Measurements from ENCODE around the gene STAT5A.
"Not testable (repeated sequence)": the region's sequence is repeated elsewhere in the genome, so short reads cannot be mapped to it uniquely, and the experiment has no call there.

STAT5A gene

DNA sequence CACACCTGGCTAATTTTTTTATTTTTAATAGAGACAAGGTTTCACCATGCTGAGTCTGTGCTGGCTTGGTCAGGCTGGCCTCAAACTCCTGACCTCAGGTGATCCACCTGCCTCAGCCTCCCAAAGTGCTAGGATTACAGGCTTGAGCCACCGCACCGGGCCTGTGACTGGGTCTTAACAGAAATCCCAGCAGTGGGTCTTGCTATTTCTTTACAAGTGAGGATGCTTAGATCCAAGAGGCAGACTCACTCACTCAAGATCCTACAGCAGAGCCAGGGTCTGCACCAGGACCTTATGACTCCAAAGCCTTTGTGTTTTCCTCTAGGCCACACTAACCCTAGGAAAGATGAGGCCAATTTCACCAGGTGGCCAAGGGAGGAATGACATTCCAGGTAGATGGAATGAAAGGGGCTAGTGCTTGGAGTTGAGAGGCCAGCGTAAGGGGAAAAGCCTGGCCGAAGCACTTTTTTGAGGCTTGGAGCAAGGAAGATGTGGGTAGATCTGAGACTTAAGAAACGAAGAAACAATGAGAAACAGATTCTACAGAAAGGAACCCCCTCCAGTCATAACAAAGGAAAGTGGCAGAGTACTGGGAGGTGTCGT, 5.7 kb upstream of the STAT5A start:
- no peak overlapping the region for H3K4me3 ChIP-seq (ENCODE audit: low read depth, low read length)
- DNase-seq (ENCODE audit: low read depth): no peak

DNA sequence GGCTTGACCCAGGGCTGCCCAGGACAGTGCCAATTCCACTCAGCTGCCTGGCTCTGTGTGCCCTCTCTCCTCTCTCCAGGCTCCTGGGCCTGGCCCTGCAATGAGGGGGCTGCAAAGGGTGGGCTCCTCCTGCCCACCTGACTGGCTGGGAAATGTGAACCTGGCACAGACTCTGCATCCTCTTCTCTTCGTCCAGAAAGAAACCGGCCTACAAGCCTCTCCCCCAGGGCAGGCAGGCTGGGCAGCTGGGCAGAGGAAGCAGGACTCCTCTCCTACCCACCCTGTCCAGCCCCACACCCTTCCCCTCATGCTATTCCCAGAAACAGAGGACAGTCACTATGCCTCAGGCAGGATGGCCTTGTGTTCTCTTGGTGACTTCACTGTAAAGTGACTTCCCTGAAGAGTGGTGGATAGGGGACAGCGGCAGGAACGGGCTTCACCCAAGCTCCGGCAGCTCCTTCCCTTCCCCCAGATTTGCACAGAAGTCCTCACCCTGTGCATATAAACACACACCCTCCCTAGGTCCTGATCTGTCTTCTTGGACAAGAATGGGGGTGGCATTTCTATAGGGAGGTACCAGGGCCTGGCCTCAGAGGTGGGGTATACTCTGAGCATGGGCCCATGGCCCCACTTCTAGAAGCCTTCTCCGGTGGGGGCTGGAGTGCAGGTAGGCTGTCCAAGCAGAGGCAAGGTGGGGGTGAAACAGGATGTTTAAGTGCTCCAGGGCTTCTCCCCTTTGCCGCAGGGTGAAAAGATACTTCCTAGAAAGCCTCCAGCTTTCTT, 4.9 kb upstream of the STAT5A start:
- no peak overlapping the region for H3K4me3 ChIP-seq (ENCODE audit: low read depth, low read length)
- DNase-seq (ENCODE audit: low read depth): no peak

DNA sequence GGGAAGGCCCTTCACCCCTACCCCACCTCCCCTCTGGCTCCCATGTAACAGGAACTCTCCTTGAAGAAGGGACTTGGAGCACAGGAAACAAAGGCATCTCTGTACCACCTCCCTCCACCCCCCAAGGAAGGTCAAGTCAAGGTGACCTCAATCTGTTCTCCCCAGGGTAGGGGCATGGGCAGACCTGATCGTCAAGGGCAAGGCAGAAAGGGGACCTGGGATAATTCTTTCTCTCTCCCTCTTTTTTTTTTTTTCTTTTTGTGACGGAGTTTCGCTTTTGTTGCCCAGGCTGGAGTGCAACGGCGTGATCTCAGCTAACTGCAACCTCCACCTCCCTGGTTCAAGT, 4.3 kb upstream of the STAT5A start:
- H3K4me3 ChIP-seq (ENCODE audit: low read depth, low read length): no peak overlapping the region
- no peak for DNase-seq (ENCODE audit: low read depth)

DNA sequence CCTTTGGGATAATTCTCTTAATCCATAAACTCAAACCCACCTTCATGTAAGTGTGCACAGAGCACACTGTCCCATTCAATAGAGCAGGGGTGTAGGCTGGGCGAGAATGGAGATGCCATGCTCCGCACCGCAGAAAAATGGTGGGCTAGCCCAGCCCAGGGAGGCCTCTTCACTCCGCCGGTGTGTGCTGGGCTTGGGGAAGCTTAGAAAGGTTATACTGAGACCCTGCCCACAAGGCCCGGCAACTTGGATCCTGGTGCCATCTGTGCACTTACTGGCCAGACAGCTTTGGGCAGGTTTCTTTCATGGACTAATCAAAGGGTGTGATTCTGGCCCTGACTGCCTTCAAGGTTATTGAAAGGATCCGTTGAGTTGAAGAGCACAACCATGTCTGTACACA, 3.7 kb upstream of the STAT5A start:
- no peak for DNase-seq (ENCODE audit: low read depth)

DNA sequence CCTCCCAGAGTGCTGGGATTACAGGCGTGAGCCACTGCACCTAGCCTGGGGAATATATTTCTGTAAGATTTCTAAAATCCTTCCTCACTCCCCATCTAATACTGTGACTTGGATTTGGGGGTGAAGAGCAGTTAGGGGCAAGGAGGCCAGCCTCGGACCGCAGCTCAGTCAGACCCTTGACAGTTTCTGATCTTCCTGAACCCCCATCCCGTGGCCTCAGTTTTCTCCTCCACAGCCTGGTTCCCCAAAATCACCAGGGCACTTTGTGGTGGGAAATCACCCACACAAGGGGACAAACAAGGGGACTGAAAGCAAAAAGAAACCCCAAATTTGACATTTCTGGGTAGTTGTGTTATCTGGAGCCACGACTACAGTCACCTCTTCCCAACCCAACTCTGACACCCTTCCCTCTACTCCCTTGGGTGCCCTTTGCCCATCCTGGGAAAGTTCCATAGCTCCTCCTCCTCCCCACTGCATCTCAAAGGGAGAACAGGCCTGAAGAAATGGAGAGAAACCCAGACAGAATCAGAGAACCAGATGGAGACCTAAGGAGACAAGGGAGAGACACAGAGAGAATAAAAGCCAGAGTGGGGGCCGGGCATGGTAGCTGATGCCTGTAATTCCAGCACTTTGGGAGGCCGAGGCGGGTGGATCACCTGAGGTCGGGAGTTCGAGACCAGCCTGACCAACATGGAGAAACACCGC, 2.8 kb upstream of the STAT5A start:
- H3K4me3 ChIP-seq (ENCODE audit: low read depth, low read length): no peak overlapping the region
- no peak for DNase-seq (ENCODE audit: low read depth)

More for the DNA sequence above, 3.7 kb upstream of the STAT5A start:
- H3K4me3 ChIP-seq (ENCODE audit: low read depth, low read length): no peak overlapping the region

DNA sequence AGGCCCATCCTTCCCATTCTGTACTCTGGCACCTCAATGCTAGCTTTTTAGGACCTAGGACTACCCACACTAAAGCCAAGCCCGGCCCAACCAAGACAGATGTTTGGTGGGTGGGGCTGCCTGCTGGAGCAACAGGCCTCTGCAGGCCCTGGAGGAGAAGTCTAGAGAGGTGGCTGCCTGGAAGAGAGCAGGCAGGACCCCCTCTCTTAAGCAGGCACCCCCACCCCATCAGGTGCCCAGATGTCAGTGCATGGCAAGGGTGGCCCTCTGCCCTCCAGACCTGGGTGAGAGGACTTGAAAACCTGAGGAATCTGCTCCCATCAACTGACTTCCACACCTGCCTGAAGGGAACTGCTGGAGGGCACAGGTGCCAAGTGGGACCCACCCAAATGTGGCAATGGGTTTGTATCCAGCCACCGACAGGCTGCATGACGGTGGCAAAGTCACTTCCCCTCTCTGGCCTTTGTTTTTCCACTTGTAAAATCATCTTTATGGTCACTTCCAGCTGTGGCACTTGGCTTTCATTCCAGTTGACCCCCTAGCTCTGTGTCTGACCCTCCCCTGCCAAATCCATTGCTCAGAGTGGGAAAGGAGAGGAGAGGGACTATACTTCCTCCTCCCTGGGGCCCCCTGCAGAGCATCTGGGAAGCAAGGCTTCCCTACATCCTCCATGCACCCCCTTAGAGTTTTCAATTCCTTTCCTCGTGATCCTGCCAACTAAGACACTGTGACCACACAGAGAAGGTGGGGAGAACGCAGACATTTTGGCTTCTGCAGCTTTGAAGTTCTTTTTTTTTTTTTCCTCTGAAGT, 1.7 kb upstream of the STAT5A start:
- H3K4me3 ChIP-seq (ENCODE audit: low read depth, low read length): no peak overlapping the region
- DNase-seq (ENCODE audit: low read depth): no peak

DNA sequence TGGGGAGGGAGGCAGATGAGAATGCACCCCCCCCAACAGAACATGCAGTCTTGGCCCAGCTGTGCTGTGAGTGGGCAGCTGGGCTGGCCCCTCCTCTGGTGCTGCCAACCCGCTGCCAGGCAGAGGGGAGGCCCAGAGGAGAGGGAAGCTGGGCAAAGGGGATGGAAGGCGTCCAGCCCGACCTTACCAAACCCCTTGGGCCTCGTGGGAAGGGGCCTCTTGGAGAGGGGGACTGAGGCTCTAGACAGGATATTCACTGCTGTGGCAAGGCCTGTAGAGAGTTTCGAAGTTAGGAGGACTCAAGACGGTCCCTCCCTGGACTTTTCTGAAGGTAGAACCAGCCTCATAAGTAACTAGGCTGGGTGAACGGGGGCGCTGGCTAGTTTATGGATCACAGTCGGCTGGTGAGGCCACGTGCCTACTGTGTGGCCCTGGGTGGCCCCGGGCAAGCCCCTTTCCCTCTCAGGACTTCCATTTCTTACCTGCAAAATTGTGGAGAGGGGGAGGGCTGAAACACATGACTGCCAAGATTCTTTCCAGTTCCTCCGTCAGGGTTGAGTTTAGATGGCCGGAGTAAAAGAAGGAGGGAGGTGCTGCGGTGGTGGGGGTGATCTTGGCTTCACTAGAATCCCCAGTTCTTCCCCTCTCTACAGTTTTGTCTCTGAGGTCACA, 857 bp upstream of the STAT5A start:
- DNase-seq (ENCODE audit: low read depth): no peak
- peak overlapping the region; percentile 36 for H3K4me3 ChIP-seq (ENCODE audit: low read depth, low read length)

DNA sequence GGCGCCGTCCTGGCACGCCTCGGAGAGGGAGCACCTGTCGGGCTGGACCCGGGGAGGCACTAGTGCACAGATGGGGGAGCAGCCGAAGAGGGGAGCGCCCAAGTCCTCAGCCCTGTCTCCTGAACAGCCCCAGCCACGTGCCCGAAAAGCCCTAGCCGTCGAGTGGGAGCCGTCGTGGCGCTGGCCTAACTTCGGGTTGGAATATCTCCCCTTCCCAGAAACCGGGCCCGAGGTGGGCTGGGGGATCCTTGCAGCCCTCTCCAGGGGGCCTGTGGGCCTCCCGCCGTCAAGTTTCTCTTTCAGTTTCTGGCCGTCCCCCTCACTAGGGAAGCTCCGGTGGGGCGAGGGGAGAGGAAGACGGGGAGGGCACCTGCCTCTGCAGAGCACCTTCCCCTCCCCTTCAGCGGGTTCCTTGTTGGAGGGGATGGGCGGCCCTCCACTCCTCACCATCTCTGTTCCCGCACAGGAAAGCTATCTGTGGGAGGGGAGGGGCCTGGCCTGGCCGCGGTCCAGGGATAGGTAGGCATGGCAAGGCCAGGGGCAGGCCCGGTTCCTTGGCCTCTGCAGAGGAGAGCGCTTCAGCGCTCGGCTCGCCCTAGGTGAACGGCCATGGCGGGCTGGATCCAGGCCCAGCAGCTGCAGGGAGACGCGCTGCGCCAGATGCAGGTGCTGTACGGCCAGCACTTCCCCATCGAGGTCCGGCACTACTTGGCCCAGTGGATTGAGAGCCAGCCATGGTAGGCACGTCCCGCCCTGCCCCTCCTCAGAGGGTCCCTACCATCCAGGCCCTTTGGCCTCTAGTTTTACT, 709 bp downstream of the STAT5A start:
- no peak for DNase-seq (ENCODE audit: low read depth)
- H3K4me3 ChIP-seq (ENCODE audit: low read depth, low read length): peak overlapping the region; percentile 36

DNA sequence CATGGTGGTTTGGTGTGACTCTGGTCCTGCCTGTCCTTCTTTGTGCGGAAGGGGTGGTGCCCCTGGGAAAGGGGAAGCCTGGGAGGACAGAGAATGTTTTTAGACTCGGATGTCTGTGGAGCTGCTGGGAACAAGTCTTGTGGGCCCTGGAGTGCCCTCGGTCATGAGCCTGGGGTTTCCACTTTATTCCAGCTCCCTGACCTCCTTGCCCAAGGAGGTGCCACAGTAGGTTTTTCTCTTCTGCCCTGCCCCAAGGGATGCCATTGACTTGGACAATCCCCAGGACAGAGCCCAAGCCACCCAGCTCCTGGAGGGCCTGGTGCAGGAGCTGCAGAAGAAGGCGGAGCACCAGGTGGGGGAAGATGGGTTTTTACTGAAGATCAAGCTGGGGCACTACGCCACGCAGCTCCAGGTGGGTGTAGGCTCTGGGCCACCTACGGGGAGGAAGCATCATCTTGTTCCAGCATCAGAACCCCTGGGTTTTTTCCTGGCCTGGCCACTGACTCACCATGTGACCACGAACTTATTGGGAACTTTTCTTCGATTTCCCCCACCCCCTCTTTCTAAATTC, 1.4 kb downstream of the STAT5A start:
- DNase-seq (ENCODE audit: low read depth): no peak
- H3K4me3 ChIP-seq (ENCODE audit: low read depth, low read length): no peak overlapping the region

DNA sequence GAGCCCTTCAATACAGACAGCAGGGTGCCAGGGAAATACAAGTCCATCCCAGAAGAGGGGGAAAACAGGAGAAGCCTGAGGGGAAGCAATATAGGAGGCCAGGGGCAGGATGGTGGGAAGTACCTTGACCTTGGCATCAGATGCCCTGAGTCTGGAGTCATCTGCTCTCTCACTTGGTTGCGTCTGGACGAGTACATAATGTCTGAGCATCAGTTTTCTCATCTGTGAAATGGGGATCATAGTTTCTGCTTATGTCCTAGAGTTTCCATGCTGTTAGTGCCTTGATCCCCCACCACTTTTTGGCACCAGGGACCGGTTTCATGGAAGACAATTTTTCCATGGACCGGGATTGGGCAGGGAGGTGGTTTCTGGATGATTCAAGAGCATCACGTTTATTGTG, 2.3 kb downstream of the STAT5A start:
- no peak for DNase-seq (ENCODE audit: low read depth)
- no peak overlapping the region for H3K4me3 ChIP-seq (ENCODE audit: low read depth, low read length)

DNA sequence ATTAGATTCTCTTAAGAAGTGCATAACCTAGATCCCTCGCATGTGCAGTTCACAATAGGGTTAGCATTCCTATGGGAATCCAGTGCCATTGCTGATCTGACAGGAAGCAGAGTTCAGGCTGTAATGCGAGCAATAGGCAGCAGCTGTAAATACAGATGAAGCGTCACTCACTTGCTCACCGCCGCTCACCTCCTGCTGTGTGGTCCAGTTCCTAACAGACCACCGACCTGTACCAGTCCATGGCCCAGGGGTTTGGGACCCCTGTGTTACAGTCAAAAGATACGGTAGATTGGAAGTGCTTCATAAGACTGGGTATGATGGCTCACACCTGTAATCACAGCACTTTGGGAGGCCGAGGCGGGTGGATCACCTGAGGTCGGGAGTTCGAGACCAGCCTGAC, 2.8 kb downstream of the STAT5A start:
- H3K4me3 ChIP-seq (ENCODE audit: low read depth, low read length): no peak overlapping the region
- no peak for DNase-seq (ENCODE audit: low read depth)

DNA sequence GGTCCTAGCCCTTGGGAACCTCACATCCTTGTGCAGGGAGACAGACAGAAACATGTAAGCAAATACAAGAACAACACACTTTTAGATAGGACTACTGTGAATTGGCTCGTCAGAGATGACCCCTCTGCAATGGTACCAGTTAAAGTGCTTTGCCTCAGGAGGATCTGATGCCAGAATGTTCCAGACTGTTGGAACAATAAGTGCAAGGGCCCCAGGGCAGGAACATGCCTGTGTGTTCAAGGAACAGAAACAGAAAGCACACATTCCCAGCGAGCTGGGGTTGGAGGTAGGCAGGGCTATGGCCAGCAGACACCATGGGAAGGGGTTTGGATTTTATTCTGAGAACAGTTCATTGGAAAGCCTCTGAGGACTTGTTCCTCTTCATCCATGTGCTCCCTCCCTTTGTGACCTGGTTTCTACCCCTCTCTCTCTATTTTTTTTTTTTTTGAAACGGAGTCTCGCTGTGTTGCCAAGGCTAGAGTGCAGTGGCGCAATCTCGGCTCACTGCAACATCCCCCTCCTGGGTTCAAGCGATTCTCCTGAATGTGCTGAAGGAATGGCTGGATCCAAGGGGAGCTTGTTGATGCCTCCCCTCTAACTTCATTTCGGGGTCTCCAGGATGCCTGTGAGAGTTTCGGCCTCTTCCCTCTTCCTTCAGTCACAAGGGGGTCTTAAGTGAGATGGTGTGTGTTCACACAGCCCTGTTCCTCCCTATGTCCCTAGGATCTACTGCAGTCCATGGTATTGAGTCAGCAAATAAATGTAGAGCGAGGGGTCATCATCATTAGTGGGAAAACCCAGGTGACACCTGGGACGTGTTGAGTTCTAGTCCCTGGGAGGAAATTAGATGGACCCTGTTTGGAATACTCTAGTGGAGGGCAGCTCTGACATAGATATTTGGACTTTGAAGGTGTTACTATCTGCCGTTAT, 6.4 kb downstream of the STAT5A start:
- DNase-seq (ENCODE audit: low read depth): no peak
- H3K4me3 ChIP-seq (ENCODE audit: low read depth, low read length): no peak overlapping the region

DNA sequence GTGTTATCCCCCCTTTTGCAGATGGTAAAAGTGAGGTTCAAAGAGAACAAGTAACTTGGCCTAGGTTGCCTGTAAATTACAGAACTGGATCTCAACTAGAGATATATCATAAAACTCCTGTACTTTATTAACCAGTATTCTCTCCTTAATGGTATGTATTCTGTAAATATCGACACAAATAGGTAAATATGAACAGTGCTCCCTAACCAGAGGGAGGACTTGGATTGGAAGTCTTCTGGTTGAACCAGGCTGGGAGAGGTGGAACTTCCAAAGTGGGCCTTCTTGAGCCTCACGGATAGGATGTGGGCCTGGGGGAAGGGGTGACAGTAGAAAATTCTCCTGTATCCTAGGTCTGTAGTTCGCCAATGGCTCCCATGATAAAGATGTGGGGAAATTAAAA, 7.7 kb downstream of the STAT5A start:
- H3K4me3 ChIP-seq (ENCODE audit: low read depth, low read length): no peak overlapping the region
- DNase-seq (ENCODE audit: low read depth): no peak

DNA sequence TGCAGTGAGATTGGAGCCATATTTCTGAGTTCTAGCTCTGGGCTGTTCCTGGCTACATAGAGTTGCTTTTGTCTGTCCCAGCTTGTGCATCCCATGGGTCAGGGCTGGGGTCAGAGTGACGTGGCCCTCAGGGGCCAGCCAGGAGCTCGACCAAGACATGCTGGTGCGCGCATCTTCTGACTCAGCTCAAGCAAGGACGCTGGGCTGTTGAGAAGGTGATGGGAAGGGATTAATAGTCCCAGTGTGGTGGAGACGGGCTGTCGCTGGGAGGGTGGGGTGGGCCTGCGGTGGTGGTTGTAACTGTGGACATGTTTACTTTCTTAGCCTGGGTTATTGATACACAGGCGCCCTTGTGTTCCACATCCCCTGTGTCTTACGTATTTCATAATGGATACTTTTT, 9.5 kb downstream of the STAT5A start:
- H3K4me3 ChIP-seq (ENCODE audit: low read depth, low read length): not testable (repeated sequence)

DNA sequence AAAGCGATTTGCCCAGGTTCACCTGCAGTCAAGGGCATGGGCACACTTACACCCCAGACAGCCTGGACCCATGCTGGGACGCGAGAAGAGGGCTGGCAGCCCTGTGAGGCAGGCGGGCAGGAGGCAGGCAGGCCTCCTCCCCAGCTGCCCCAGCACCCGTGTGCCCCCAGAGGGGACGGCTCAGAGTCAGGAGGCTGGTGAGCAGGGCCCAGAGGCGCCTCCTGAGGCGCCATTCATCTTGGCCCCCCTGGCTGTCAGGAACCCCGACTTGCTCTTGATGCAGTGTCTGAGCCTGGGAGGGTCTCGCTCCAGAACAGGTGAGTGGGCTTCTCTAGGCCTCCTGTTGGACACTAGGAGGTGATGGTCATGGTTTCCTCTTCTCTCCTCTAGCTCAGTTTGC, 11.1 kb downstream of the STAT5A start:
- not testable (repeated sequence) for DNase-seq (ENCODE audit: low read depth); H3K4me3 ChIP-seq (ENCODE audit: low read depth, low read length)

More for the DNA sequence above, 9.5 kb downstream of the STAT5A start:
- DNase-seq (ENCODE audit: low read depth): not testable (repeated sequence)

DNA sequence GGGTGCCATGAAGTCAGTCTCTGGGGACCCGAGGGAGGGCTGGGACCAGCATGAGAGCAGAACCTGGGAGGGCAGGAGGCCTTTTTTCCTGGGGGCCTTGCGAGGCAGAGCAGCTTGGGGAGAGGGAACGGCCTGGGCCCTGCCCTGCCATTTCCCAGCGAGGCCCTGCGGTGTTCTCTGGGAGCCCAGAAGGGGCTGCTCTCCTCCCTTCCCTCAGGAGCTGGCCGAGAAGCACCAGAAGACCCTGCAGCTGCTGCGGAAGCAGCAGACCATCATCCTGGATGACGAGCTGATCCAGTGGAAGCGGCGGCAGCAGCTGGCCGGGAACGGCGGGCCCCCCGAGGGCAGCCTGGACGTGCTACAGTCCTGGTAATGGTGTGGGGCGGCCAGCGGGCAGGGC, 11.6 kb downstream of the STAT5A start:
- not testable (repeated sequence) for DNase-seq (ENCODE audit: low read depth); H3K4me3 ChIP-seq (ENCODE audit: low read depth, low read length)

DNA sequence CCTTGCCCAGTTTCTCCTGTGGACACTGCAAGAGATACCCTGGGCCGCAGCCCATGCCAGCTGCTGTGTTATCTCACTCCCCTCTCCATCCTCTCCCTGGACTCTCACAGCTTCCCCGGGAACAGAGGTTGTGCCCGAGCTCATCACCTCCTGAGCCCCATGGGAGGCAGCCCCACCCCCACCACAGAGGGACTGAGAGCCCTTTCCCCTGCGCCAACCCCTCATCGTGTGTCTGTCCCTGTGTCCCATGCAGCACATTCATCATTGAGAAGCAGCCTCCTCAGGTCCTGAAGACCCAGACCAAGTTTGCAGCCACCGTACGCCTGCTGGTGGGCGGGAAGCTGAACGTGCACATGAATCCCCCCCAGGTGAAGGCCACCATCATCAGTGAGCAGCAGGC, 12.7 kb downstream of the STAT5A start:
- H3K4me3 ChIP-seq (ENCODE audit: low read depth, low read length): no peak overlapping the region
- DNase-seq (ENCODE audit: low read depth): no peak

Measured in skeletal muscle cell (primary cell).